ENCODE measurements around the gene IL10RA.

The IL10RA gene

DNA sequence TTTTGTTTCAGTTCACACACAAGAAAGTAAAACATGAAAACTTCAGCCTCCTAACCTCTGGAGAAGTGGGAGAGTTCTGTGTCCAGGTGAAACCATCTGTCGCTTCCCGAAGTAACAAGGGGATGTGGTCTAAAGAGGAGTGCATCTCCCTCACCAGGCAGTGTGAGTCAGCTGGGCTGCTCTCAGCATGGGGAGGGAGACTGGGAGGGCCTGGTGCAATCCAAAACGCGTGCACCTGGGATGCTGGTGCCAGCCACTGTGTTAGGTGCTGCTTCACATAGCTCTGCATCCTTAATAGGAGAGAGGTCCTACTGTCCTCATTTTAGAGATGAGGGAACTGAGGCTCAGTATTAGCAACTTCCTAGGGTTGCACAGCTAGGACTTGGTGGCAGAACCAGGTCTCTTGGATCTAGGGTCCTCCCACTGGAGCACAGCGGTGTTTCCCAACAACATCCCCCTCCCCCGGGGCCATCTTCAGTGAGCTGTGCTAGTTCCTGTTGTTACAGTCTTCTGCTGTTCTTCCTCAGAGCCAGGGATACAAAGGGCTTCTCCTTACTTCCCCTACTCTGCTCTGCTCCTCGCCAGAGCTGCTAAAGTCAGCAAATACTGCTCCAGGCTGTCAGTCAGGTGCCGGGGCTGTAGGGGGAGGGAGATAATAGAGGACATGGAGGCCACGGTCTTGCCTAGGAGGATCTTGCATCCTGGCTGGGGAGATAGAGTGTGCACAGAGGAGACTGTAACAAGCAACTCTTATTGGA lies 8.0 kb downstream of the IL10RA start:
- no peak for DNase-seq

- no peak for DNase-seq
Observed at GRCh38 chr11:117995472-117995871, 9.3 kb downstream of the IL10RA start.

- no peak for DNase-seq
Observed at GRCh38 chr11:117996058-117996457, 9.9 kb downstream of the IL10RA start.

GRCh38 chr11:117997406-117997805 lies 11.2 kb downstream of the IL10RA start:
- no peak for DNase-seq

DNA sequence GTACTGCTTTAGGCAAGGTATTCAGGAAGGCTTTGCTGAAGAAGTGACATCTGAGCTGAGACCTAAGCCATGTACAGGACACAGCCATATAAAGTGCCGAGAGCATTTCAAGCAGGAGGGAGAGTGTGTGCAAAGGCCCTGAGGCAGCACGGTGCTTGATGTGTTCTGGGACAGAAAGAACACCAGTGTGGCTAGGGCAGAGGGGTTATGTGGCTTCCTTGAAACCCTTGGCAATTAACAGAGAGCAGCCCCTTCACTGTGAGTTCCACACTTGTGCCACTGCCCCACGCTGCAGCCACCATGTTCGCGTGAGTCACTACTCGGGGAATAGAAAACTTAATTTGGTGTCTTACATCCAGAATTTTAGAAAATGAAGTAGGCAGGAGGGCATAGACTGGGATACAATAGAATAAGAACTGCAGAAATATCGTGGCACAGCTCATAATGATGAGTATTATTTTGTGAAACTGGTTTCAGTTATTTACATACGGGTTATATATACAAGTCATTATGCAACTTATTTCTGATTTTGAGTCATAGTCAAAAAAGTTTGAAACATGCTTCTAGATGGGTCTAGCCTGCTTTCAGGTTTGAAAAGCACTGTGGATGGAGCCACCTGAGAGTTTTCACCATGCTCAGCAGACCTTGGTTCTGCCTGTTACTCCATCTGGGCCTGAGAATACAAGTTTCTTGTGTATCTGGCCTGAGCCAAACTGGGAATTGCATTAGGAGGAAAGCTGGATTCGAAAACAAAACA lies 11.8 kb downstream of the IL10RA start:
- no peak for DNase-seq

GRCh38 chr11:117998664-117999353 lies 12.6 kb downstream of the IL10RA start:
- DNase-seq = no peak

DNA sequence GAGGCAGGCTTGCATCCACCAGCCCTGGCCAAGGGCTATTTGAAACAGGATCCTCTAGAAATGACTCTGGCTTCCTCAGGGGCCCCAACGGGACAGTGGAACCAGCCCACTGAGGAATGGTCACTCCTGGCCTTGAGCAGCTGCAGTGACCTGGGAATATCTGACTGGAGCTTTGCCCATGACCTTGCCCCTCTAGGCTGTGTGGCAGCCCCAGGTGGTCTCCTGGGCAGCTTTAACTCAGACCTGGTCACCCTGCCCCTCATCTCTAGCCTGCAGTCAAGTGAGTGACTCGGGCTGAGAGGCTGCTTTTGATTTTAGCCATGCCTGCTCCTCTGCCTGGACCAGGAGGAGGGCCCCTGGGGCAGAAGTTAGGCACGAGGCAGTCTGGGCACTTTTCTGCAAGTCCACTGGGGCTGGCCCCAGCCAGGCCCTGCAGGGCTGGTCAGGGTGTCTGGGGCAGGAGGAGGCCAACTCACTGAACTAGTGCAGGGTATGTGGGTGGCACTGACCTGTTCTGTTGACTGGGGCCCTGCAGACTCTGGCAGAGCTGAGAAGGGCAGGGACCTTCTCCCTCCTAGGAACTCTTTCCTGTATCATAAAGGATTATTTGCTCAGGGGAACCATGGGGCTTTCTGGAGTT lies 13.3 kb downstream of the IL10RA start:
- no peak for DNase-seq

DNA sequence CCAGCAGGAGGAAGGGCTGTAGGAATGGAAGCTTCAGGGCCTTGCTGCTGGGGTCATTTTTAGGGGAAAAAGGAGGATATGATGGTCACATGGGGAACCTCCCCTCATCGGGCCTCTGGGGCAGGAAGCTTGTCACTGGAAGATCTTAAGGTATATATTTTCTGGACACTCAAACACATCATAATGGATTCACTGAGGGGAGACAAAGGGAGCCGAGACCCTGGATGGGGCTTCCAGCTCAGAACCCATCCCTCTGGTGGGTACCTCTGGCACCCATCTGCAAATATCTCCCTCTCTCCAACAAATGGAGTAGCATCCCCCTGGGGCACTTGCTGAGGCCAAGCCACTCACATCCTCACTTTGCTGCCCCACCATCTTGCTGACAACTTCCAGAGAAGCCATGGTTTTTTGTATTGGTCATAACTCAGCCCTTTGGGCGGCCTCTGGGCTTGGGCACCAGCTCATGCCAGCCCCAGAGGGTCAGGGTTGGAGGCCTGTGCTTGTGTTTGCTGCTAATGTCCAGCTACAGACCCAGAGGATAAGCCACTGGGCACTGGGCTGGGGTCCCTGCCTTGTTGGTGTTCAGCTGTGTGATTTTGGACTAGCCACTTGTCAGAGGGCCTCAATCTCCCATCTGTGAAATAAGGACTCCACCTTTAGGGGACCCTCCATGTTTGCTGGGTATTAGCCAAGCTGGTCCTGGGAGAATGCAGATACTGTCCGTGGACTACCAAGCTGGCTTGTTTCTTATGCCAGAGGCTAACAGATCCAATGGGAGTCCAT lies 14.1 kb downstream of the IL10RA start:
- DNase-seq = no peak

GRCh38 chr11:118000850-118001228 lies 14.6 kb downstream of the IL10RA start:
- DNase-seq = no peak

DNA sequence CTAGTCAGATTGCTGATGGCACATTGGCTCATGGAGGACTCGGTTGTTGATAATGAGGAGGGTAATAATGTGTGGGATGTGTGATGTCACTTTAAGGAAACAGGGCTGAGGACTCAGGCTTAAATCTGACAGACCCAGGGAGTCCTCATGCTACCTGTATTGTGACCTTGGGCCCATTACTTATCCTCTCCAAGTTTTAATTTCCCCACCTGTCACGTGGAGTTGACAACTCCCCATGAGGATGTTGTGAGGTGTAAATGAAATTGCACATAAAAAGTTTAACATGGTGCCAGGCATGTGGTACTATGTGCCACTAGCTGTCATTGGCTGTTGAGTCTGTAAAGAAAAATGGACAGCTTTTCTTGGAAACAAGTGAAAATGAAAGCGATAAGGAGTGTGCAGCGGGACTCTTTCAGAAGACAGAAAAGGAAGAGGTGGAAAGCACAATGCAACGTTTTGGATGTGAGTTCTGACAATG lies 15.3 kb downstream of the IL10RA start:
- peak; percentile 43 to 82 for DNase-seq

DNA sequence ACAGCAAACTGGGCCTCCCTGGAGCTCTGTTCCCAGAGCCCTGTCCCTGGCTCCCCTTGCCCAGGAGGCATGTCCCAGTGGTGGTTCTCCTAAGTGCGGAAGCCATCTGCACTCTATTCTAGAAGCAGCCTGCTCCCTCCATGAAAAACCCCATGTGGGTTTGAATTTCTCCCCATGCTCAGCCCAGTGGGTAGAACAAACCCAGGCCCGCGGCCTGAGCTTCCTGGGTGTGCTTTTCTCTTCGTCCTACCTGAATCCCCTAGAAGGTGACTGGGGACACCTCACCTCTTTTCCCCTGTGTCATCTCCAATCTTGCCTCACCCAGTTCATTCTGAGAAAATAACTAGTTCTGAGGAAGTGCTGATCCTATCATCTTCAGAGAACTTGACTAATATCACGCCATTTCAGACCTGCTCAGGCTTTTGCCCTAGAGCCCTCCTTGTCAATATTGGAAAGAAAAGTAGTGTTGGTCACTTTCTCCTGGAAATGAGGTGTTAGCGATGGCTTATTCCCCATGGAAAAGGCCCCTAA lies 15.9 kb downstream of the IL10RA start:
- peak; percentile 39 to 78 for DNase-seq

GRCh38 chr11:118002541-118003423 lies 16.6 kb downstream of the IL10RA start:
- DNase-seq = peak; percentile 44 to 64

DNA sequence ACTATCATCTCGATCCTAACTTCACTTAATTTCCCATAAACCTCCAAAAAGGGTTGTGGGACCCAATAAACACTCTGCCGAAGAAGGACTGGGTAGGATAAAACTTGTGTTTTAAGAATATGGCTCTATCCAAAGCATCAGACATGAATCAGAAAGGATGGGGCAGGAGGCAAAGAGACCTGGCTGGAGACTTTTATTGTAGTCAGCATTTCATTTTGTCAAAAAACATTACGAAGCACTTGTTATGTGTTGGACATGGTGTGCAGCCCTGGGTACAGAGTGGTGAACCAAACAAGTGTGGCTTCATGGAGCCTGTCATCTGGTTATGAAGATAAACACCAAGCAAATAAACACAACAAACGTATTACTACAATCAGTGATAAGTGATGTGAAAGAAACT lies 17.3 kb downstream of the IL10RA start:
- no peak for DNase-seq

DNA sequence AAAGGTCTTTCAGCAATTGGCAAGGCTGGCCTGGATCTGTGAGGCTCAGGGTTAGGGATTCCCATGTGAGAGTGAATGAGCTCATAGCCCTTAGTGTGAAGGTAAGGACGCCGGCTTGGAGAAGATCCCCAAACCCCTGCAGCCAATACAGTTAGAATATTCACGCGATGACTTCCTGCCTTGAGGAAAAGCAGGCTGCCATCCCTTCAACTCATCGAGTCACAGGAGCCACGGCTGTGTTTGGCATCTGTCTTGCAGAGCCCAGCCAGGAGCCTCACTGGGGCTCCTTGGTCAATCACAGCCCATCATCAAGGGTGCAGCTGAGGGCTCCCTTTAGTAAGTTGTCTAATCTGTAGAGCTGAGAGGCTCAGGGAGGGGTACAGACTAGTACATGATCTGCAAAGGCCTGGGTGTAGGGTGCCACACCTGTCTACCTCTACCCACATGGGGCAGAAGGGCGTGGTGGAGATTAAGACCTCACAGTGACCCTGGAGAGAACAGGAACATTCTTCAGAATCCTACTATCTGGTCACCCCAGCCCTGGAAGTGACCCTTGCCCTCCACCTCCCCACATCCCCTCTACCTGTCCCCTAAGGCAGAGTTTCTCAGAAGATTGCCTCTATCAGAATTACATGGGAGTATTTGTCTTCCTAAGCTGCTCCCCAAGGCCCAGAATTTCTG lies 18.5 kb downstream of the IL10RA start:
- no peak for DNase-seq

DNA sequence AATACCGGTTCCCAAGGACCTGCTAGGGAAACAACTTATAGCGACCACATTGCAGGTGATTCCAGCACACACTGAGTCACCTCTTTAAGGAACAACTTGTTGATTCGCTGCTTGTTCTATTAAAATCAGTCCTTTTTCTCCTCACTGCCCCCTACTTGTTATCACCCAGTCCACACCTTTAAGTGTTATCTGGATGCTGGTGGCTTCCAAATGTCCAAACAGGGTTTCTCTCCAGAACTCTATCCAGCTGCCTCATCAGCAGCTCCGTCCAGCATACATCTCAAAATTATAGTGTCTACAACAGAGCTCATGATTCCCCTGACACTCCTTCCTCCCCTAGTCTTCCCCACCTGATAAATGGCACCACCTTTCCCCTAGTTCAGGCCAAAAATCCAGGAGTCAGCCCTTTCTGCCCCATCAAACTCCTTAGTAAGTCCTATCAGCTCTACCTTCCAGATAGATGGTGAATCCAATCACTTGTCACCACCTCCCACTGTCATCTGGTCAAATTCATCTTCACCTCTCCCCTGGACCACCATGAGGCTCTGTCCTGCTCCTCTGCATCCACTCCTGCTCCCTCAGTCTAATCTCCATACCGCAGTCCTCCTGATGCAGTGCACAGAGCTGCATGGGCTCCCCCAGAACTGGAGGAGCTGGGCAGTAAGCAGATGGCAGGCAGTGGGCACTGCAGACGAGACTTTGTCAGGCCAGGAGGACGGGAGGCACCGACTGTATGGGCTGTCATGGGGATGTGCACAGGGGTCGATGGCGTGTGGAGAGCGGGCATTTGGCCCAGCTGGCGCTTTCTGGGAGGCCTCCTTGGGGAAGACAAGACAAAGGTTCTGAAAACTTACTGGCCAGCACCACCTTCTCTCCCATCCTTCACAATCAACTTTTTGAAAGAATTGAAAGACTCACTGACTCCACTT lies 19.3 kb downstream of the IL10RA start:
- DNase-seq = no peak

DNA sequence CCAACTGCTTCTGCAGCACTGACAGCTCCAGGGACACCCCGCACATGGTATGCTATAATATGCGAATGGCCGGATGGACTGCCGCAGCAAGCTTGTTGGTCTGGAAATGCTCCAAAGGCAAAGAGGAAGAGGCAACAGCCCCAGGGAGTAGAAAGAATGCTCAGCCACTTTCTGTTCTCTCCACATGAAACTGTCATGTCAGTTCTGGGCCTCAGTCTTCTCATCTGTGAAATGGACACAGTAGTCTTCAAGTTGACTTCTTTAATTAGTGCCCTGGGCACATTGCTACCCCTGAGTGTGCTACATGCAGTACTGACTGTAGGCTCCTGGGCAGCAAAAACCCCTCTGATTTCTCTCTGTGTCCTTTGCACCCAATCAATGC lies 19.9 kb downstream of the IL10RA start:
- DNase-seq = no peak

- no peak for DNase-seq
Observed at GRCh38 chr11:118007040-118007439, 20.8 kb downstream of the IL10RA start.

DNA sequence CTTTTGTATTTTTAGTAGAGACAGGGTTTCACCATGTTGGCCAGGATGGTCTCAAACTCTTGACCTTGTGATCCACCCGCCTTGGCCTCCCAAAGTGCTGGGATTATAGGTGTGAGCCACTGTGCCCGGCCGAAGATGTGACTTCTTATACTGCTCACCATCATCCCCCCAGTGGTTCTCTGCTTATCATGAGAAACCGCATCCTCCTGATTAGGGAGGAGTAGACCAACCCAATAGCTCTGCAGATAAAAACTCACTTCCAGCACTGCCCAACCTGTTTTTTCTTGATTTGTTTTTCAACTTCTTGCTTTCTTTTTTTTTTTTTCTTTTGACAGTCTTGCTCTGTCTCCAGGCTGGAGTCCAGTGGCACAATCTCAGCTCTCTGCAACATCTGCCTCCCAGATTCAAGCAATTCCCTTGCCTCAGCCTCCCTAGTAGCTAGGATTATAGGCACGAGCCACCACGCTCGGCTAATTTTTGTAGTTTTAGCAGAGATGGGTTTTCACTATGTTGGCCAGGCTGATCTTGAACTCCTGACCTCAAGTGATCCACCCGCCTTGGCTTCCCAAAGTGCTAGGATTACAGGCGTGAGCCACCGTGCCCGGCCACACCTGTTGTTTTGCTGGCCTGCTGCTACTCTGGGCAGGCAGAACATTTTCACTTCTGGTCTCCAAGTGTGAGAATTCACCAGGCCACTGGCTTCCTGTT lies 21.5 kb downstream of the IL10RA start:
- DNase-seq = peak; percentile 42 to 71

All from CD4-positive, alpha-beta T cell treated with Interferon alpha-2 for 1 hour (primary cell).